ENCODE data around the gene CTXND2. TPM values are rescaled to one million over a fixed set of nuclear protein-coding genes. Genes with fewer than 3 reads are reported as not detected.

Gene CTXND2
- total and polyA plus RNA-seq, 9 of the 15 experiments (the other 6 are each of a cell fraction or from before 2014, with no cell fraction given), result not detected

DNA sequence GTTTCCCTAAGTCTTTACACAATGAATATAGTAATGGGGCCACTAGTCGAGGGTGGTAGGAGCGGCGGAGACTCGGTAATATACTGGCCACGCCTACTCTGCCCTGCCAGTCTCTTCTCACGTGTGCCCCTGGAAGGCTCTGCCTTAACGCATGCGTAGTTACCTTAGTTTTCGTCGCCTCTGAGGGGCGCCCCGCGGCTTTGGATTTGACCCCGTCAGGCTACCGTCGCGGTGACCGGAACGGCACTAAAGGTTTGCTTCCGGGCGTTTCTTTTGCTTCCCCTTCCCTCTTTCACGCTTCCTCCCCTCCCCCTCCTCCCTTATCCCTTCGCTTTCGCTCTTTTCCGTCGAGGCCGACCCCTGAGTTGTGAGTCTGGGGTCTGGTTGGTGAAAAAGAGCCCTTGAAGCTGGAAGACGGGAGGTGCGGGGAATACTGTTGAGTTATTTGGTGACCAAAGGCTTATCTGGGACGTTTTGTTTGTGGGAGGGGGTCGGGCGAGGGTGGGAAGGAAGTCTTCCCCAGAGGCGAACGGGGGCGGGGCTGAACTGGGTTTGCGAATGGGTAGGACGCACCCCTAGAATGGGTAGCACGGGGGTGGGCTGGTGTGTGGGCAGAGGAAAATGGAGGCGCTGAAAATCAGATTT lies 39.3 kb downstream of the CTXND2 start, which contains the start of gene SETDB1 (continued):
- TF ChIP-seq CHAMP1 (IDR thresholded peaks at IDR 0.05), result 0 out of 2 replicates have a peak, but pooled peaks have one; percentile 45
- TF ChIP-seq NRF1 (conservative IDR thresholded peaks at IDR 0.05 in 1 of 2, IDR thresholded peaks at IDR 0.05 in 1 of 2), result peak; percentile 90 to 91
- no peak for TF ChIP-seq PRPF4 (IDR thresholded peaks at IDR 0.05; ENCODE audit: insufficient read depth, low read depth, low read length, poor library complexity, severe bottlenecking)
- TF ChIP-seq STAG1 (CRISPR knock-in tag; IDR thresholded peaks at IDR 0.05; ENCODE audit: borderline replicate concordance), result no peak
- TF ChIP-seq NFYB (IDR thresholded peaks at IDR 0.05; ENCODE audit: extremely low read depth, insufficient read length), result no peak
- peak; percentile 64; the same call in 1 of the 2 replicates for TF ChIP-seq ZNF444 (CRISPR knock-in tag; IDR thresholded peaks at IDR 0.05)
- TF ChIP-seq CBFA2T3 (IDR thresholded peaks at IDR 0.05), result no peak
- peak; percentile 74 for TF ChIP-seq ZBTB2 (IDR thresholded peaks at IDR 0.05)
- no peak for TF ChIP-seq ZNF830 (CRISPR knock-in tag; IDR thresholded peaks at IDR 0.05)
- no peak for TF ChIP-seq BMI1 (IDR thresholded peaks at IDR 0.05; ENCODE audit: low read length)
- TF ChIP-seq, protein P1, sequence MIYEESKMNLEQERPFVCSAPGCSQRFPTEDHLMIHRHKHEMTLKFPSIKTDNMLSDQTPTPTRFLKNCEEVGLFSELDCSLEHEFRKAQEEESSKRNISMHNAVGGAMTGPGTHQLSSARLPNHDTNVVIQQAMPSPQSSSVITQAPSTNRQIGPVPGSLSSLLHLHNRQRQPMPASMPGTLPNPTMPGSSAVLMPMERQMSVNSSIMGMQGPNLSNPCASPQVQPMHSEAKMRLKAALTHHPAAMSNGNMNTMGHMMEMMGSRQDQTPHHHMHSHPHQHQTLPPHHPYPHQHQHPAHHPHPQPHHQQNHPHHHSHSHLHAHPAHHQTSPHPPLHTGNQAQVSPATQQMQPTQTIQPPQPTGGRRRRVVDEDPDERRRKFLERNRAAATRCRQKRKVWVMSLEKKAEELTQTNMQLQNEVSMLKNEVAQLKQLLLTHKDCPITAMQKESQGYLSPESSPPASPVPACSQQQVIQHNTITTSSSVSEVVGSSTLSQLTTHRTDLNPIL (CRISPR knock-in tag; IDR thresholded peaks at IDR 0.05), result no peak
- no peak for TF ChIP-seq E4F1 (CRISPR knock-in tag; IDR thresholded peaks at IDR 0.05; ENCODE audit: borderline replicate concordance)
- no peak for TF ChIP-seq TFE3 (CRISPR knock-in tag; IDR thresholded peaks at IDR 0.05)
- peak; percentile 87 for TF ChIP-seq TOE1 (IDR thresholded peaks at IDR 0.05; ENCODE audit: borderline replicate concordance)
- TF ChIP-seq TOE1 (CRISPR knock-in tag; IDR thresholded peaks at IDR 0.05; ENCODE audit: borderline replicate concordance, low read depth), result no peak
- TF ChIP-seq, protein P2, sequence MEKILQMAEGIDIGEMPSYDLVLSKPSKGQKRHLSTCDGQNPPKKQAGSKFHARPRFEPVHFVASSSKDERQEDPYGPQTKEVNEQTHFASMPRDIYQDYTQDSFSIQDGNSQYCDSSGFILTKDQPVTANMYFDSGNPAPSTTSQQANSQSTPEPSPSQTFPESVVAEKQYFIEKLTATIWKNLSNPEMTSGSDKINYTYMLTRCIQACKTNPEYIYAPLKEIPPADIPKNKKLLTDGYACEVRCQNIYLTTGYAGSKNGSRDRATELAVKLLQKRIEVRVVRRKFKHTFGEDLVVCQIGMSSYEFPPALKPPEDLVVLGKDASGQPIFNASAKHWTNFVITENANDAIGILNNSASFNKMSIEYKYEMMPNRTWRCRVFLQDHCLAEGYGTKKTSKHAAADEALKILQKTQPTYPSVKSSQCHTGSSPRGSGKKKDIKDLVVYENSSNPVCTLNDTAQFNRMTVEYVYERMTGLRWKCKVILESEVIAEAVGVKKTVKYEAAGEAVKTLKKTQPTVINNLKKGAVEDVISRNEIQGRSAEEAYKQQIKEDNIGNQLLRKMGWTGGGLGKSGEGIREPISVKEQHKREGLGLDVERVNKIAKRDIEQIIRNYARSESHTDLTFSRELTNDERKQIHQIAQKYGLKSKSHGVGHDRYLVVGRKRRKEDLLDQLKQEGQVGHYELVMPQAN (IDR thresholded peaks at IDR 0.05; ENCODE audit: borderline replicate concordance), result peak; percentile 88
